Kidney (tissue), 14 donors: ENCODE data around the gene TAF5L. TPM values are rescaled to one million over a fixed set of nuclear protein-coding genes. Genes with fewer than 3 reads are reported as not detected.
A peak's percentile ranks its signal among the peaks of the same experiment; 100 is the strongest.

Experiments used
- DNase-seq, 5 donors: peaks; one replicate each; pipeline ENCODE4 v3.0.0-alpha.2; 2013 to 2020
- FAIRE-seq: peaks from 2 replicates; lab custom pipeline; 2012; peaks lifted over from hg19 to GRCh38; lab: Jason Lieb, UNC
- H3K27ac ChIP-seq, 2 donors: one replicate each; pipeline ENCODE4 v1.7.0; 2013; ENCODE audit warnings: low read depth in 2 of 2, low read length in 2 of 2, inconsistent platforms in 1 of 2
- H3K27me3 ChIP-seq: one replicate; pipeline ENCODE4 v1.7.1; 2013; ENCODE audit warnings: low read length, inconsistent platforms; ENCODE audit not compliant: control insufficient read depth, insufficient read depth
- H3K36me3 ChIP-seq, 3 donors: one replicate each; pipeline versions ENCODE4 v1.7.0 to v1.7.1; 2013; ENCODE audit warnings: low read length in 3 of 3, control low read depth in 1 of 3, inconsistent platforms in 1 of 3; ENCODE audit not compliant: insufficient read depth in 3 of 3, control insufficient read depth in 2 of 3
- H3K4me1 ChIP-seq, 3 donors: one replicate each; pipeline versions ENCODE4 v1.7.0 to v1.7.1; 2013; ENCODE audit warnings: low read length in 3 of 3, inconsistent platforms in 1 of 3, low read depth in 1 of 3; ENCODE audit not compliant: control insufficient read depth in 2 of 3, insufficient read depth in 2 of 3
- H3K4me3 ChIP-seq, 3 donors: one replicate each; pipeline versions ENCODE4 v1.7.0 to v1.8.1; 2013; ENCODE audit warnings: low read length in 3 of 3, control low read depth in 1 of 3, inconsistent platforms in 1 of 3
- H3K9ac ChIP-seq, 3 donors: one replicate each; pipeline versions ENCODE4 v1.7.0 to v1.7.1; 2013; ENCODE audit warnings: low read length in 3 of 3, control low read depth in 1 of 3, inconsistent platforms in 1 of 3
- H3K9me3 ChIP-seq, 3 donors: one replicate each; pipeline versions ENCODE4 v1.7.0 to v1.7.1; 2013; ENCODE audit warnings: low read length in 3 of 3, control low read depth in 1 of 3, inconsistent platforms in 1 of 3; ENCODE audit not compliant: control insufficient read depth in 2 of 3, insufficient read depth in 1 of 3
- CTCF ChIP-seq: IDR thresholded peaks from 3 replicates; pipeline ENCODE4 v1.5.1; 2012; ENCODE audit warnings: mild to moderate bottlenecking, moderate library complexity, borderline replicate concordance; ENCODE audit not compliant: insufficient read depth; ENCODE audit errors: extremely low read depth
- intact Hi-C: fragments of 100-400 bp; cut with DNase I; formaldehyde crosslinking; loops from one replicate; pipeline ENCODE4 v1.11.1; 2022
- polyA plus RNA-seq: library from polyadenylated mRNA; stranded (reverse); fragments of 350-450 nt; fragmentation: Illumina TruSeq; extraction: RNeasy Lipid Tissue Mini Kit (QIAGEN cat#74804); gene quantifications from one replicate; pipeline ENCODE4 v1.2.3, GENCODE V29; 2014; ENCODE audit warnings: low read depth, low replicate concordance; ENCODE audit not compliant: insufficient read depth
- total RNA-seq: library from RNA; stranded (reverse); fragmentation: NEBNext Ultra II Directional; extraction: Animal tissue kit (Norgen Biotek cat#: 25700); gene quantifications from one replicate; pipeline ENCODE4 v1.2.1, GENCODE V29; 2021
- donor health status: control.
- donor health status: control.
- donor health status: control.
- donor health status: control.
- donor health status: control.
- donor health status: DM: yes; HTN: yes; CAD: no.
- donor health status: Normal renal cell carcinoma (clear cell type).

The TAF5L gene
- total and polyA plus RNA-seq, 2 donors from 2014 or later, result 7.1 to 19.6 TPM

- peaks cover 0 to 6% (median 0%) of the 10 kb centered on the region in 3 donors for H3K4me1 ChIP-seq
- H3K27me3 ChIP-seq, result no peaks in the 10 kb centered on the region
- no peaks in the 10 kb centered on the region for H3K9me3 ChIP-seq
- H3K4me3 ChIP-seq, result peak overlapping the region in 1 of 3 donors; percentile 20
- no peaks in the 10 kb centered on the region for H3K36me3 ChIP-seq
- H3K9ac ChIP-seq, result peak overlapping the region in 1 of 3 donors; percentile 5
- FAIRE-seq (no peak), DNase-seq (no peak)
- intact Hi-C loops, result no loop called here
- H3K27ac ChIP-seq, result no peak overlapping the region
- TF ChIP-seq CTCF, result no peak
Measured at GRCh38 chr1:229578168-229579058, 47.5 kb downstream of the TAF5L start.

DNA sequence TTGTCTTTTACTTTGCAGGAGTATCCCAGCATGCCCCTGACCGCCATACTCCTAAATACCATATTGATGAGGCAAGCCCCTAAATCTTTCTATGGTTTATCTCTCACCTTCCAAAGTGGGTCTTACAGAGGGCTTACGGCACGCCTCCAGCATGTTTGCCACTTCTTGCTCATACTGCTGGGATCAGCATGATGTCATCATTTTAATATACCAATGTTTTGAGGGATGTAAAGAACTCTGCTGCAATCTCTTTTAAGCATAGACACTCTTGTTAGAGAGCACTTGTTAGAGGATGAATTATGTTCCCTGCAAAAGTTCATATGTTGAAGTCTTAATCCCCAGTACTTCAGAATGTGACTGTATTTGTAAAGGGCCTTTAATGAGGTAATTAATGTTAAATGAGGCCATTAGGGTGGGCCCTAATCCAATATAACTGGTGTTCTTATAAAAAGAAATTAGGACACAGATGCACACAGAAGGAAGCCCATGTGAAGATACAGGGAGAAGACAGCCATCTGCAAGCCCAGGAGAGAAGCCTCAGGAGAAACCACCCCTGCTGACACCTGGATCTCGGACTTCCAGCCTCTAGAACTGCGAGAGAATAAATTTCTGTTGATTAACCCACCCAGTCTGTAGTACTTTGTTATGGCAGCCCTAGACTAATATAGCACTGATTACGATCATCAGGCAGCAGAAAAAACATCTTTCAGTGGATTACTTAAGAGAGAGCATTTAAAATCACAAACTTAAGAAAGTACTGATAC is 51.1 kb downstream of the TAF5L start:
- Histone ChIP-seq H3K36me3 (no peaks in the 10 kb centered on the region), H3K4me3 (no peak overlapping the region), H3K27me3 (no peaks in the 10 kb centered on the region), H3K9me3 (no peaks in the 10 kb centered on the region), H3K27ac (no peak overlapping the region), H3K4me1 (peaks cover 0 to 6% (median 0%) of the 10 kb centered on the region in 3 donors), H3K9ac (no peak overlapping the region)
- DNase-seq, result no peak
- intact Hi-C loops, result no loop called here
- FAIRE-seq, result no peak
- TF ChIP-seq CTCF, result no peak

DNA sequence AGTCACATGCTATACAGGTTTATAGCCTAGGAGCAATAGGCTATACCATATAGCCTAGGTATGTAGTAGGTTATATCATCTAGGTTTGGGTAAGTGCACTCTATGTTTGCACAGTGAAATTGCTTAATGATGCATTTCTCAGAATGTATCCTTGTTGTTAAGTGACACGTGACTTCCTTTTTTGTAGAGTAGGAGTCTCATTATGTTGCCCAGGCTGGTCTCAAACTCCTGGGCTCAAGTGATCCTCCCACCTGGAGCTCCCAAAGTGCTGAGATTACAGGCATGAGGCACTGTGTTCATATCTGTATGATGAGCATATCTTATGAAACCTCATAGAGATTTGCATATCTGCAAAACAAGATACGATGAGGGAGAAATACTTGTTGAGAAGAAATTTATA is 53.6 kb downstream of the TAF5L start:
- no peak for TF ChIP-seq CTCF
- Histone ChIP-seq H3K4me1 (no peaks in the 10 kb centered on the region), H3K27me3 (no peaks in the 10 kb centered on the region), H3K9me3 (no peaks in the 10 kb centered on the region), H3K36me3 (no peaks in the 10 kb centered on the region), H3K27ac (no peak overlapping the region), H3K9ac (no peak overlapping the region), H3K4me3 (no peak overlapping the region)
- no peak for FAIRE-seq
- DNase-seq, result no peak
- intact Hi-C loops, result no loop called here
